ENCODE data around the gene FAM136A. TPM values are rescaled to one million over a fixed set of nuclear protein-coding genes. Genes with fewer than 3 reads are reported as not detected.

Gene FAM136A
- total and polyA plus RNA-seq, 7 donors: 14.1 to 74.5 (median 26.7) TPM

GRCh38 chr2:70261501-70261900, 40.4 kb downstream of the FAM136A start:
- peak overlapping the region; percentile 48 for H3K4me3 ChIP-seq
- TF ChIP-seq CTCF (IDR thresholded peaks at IDR 0.05): no peak
- H3K36me3 ChIP-seq (ENCODE audit: insufficient read depth in 1 of 2, low read depth in 1 of 2): peaks cover 0 to 49% of the 10 kb centered on the region in 2 donors
- intact Hi-C loops (cut with DNase I): no loop called here
- peaks cover 38% of the 10 kb centered on the region for H3K4me1 ChIP-seq
- H3K27me3 ChIP-seq (ENCODE audit: insufficient read depth in 3 of 3, low read length in 2 of 3): no peaks in the 10 kb centered on the region
- H3K9me3 ChIP-seq: no peaks in the 10 kb centered on the region
- WGBS, 3 donors: 24 to 54% (median 33%) methylated on average over 1 of the region's 1 CpG
- ATAC-seq (no peak), DNase-seq (no peak)
- H3K27ac ChIP-seq: peak overlapping the region; percentile 87

- intact Hi-C loops (cut with DNase I): loop anchor here in 1 of 2 donors (5.0 kb wide), 1 partner anchor 34 kb away; the partner anchor contains the start of gene SNRPG
- TF ChIP-seq CTCF (IDR thresholded peaks at IDR 0.05): no peak
- peak overlapping the region; percentile 87 for H3K27ac ChIP-seq
- H3K9me3 ChIP-seq: no peaks in the 10 kb centered on the region
- H3K36me3 ChIP-seq (ENCODE audit: insufficient read depth in 1 of 2, low read depth in 1 of 2): peaks cover 0 to 21% of the 10 kb centered on the region in 2 donors
- no peaks in the 10 kb centered on the region for H3K27me3 ChIP-seq (ENCODE audit: insufficient read depth in 3 of 3, low read length in 2 of 3)
- peaks cover 38% of the 10 kb centered on the region for H3K4me1 ChIP-seq
- 0 to 2% (median 2%) methylated on average over 11 to 12 of the region's 12 CpGs for WGBS, 3 donors
- peak; percentile 80 to 94 for DNase-seq
- H3K4me3 ChIP-seq: peak overlapping the region; percentile 94
- ATAC-seq: peak; percentile 45 to 61 (median 58)
Measured at GRCh38 chr2:70258532-70258875, 43.4 kb downstream of the FAM136A start.

GRCh38 chr2:70255637-70256314, 46.1 kb downstream of the FAM136A start:
- Histone ChIP-seq H3K4me3 (no peak overlapping the region), H3K9me3 (no peaks in the 10 kb centered on the region), H3K36me3 (ENCODE audit: insufficient read depth in 1 of 2, low read depth in 1 of 2) (peaks cover 0 to 8% of the 10 kb centered on the region in 2 donors), H3K27ac (no peak overlapping the region), H3K27me3 (ENCODE audit: insufficient read depth in 3 of 3, low read length in 2 of 3) (no peaks in the 10 kb centered on the region), H3K4me1 (peaks cover 17% of the 10 kb centered on the region)
- 91 to 93% (median 93%) methylated on average over 8 of the region's 8 CpGs for WGBS, 3 donors
- ATAC-seq (no peak), DNase-seq (no peak)
- intact Hi-C loops (cut with DNase I): loop anchor here in 1 of 2 donors (5.0 kb wide), 1 partner anchor 37 kb away; the partner anchor contains the start of gene SNRPG
- TF ChIP-seq CTCF (IDR thresholded peaks at IDR 0.05): no peak

- peaks cover 18% of the 10 kb centered on the region for H3K4me1 ChIP-seq
- no peaks in the 10 kb centered on the region for H3K9me3 ChIP-seq
- no peak for ATAC-seq
- no peak for TF ChIP-seq CTCF (IDR thresholded peaks at IDR 0.05)
- 81 to 82% (median 81%) methylated on average over 16 of the region's 16 CpGs for WGBS, 3 donors
- H3K4me3 ChIP-seq: no peak overlapping the region
- H3K27me3 ChIP-seq (ENCODE audit: insufficient read depth in 3 of 3, low read length in 2 of 3): no peaks in the 10 kb centered on the region
- intact Hi-C loops (cut with DNase I): no loop called here
- no peak for DNase-seq
- no peak overlapping the region for H3K27ac ChIP-seq
- no peaks in the 10 kb centered on the region for H3K36me3 ChIP-seq (ENCODE audit: insufficient read depth in 1 of 2, low read depth in 1 of 2)
Measured at GRCh38 chr2:70250434-70250833, 51.4 kb downstream of the FAM136A start.

All from psoas muscle (tissue), 8 donors.